HG02571 (cell line): Measurements from ENCODE around the gene BUB1B.
"Not testable (repeated sequence)": the region's sequence is repeated elsewhere in the genome, so short reads cannot be mapped to it uniquely, and the experiment has no call there.

Experiments
- ATAC-seq: cut with Tn5 transposase; IDR thresholded peaks from one replicate; pipeline ENCODE4 v1.9.1; 2021; ENCODE audit warnings: mild to moderate bottlenecking, moderate library complexity; ENCODE audit not compliant: unreplicated experiment

The BUB1B gene

GRCh38 chr15:40135846-40136450 is 24.9 kb upstream of the BUB1B start:
- ATAC-seq = not testable (repeated sequence)

- ATAC-seq = no peak
Measured at GRCh38 chr15:40136470-40137302, 24.2 kb upstream of the BUB1B start.

DNA sequence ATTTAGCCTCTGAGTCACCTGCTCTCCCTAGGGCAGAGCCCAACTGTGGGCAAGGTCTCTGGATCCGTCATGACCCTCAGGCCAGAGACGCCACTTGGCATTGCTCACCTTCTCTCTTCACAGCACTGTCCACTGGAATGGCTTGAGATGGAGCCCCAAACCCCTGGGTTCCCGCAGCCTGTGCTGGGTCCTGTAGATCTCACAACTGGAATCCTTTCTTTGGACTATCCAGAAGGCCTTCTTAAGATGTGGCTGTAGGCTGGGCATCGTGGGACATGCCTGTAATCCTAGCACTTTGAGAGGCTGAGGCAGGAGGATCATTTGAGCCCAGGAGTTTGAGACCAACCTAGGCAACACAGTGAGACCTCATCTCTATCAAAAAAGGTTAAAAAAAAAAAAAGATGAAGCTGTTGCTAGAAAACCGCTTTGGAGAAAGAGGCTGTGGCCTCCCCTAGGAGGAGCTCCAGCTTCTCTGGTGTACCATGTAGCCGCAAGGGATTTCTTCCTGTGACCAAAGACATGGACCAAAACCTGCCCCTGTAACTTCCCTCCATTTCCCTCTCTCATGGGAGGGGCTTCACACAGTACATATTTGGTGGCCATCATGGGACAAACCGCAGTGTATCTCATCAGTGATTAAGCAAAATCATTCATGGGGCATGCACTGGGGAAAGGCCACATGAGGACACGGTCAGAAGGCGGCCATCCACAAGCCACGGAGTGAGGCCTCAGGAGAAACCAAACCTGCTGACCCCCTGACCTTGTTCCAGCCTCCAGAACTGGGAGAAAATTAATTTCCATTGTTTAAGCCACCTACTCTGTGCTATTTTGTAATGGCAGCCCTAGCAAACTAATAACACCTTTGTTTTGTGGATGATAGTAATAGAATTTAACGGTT is 23.3 kb upstream of the BUB1B start:
- ATAC-seq = no peak

DNA sequence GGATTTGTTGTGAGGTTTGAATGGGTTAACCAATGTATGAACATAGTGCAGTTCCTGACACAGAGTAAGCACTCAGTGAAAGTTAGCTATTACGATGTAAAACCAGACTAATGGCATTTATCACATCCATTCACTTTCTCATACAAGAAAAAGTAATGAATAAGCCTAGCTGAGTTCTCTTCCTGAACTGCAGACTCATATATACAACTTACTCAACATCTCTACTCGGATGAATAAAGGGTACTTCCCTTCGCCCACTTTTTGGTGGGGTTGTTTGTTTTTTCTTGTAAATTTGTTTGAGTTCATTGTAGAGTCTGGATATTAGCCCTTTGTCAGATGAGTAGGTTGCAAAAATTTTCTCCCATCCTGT is 22.7 kb upstream of the BUB1B start:
- ATAC-seq = not testable (repeated sequence)

GRCh38 chr15:40142428-40142827 is 18.4 kb upstream of the BUB1B start:
- no peak for ATAC-seq

- ATAC-seq = no peak
Measured at GRCh38 chr15:40146037-40146436, 14.8 kb upstream of the BUB1B start.

DNA sequence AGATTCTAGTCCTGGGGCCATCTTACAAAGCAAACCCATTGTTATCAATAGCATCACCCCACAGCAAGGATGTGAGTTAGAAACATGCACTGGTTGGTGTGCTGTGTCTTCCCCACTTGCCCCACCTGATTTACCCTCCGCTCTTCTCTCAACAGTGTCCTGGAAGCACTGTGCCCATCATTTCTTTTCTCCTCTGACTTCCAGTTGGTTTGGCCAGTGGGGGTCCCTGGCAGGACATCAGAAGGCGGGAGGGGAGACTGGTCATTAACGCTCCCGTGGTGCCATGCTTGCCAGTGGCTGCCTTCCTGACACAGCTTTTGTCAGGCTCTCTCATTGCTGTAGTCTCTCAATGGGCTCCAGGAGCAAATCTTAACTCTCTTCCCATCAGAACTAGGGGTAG is 11.5 kb upstream of the BUB1B start:
- no peak for ATAC-seq

DNA sequence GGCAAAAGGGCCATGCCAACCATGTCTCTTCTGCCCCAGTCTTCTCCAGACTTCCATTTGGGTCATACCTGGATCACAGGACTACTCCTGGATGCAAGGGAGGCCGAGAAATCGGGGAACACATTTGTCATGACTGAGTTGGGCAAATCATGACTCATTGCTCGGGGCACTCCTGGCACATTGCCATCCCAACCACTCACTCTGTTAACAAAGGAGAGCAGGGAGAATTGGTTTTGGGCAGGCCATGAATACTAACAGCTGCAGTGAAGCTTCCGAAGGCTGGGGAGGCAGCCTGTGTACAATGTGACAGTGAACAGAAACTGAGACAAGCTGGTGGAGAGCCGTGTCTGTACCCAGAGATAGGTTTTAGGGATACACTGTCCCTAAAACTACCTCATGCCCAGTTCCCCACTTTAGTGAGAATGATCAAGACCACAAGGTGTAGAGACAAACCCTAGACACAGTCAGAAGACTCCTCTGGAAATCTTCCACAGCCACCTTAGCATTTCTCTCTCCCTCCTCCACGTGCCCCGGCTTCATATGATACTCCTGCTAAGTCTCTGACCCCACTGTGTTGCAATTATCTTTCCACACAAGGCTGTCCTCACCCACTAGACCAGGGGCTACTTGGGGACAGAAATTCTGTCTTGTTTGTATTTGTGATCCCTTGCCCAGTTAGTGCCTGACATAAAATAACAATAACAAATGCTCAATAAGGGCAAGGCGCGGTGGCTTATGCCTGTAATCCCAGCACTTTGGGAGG is 10.5 kb upstream of the BUB1B start:
- no peak for ATAC-seq

DNA sequence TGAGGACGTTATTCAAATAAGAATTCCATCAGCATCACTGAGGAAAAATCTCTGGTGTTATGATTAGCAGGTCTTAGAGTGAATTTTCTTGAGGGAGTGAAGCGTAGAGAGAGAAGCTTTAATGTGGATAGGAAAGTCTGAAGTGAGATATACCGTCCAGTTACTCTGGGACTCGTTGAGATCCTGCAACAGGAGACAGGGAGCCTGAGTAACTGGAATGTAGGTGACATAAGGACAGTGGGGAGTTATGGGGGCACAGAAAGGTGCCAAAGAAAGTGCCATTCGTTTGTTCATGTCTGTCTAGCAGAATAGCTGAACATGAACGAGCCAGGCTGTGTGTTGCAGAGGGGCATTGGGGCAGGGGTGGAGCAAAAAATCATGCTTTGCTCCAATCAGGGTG is 9.4 kb upstream of the BUB1B start:
- no peak for ATAC-seq

- ATAC-seq = no peak
Measured at GRCh38 chr15:40151991-40152390, 8.9 kb upstream of the BUB1B start.

GRCh38 chr15:40154821-40155220 is 6.0 kb upstream of the BUB1B start:
- ATAC-seq = not testable (repeated sequence)

DNA sequence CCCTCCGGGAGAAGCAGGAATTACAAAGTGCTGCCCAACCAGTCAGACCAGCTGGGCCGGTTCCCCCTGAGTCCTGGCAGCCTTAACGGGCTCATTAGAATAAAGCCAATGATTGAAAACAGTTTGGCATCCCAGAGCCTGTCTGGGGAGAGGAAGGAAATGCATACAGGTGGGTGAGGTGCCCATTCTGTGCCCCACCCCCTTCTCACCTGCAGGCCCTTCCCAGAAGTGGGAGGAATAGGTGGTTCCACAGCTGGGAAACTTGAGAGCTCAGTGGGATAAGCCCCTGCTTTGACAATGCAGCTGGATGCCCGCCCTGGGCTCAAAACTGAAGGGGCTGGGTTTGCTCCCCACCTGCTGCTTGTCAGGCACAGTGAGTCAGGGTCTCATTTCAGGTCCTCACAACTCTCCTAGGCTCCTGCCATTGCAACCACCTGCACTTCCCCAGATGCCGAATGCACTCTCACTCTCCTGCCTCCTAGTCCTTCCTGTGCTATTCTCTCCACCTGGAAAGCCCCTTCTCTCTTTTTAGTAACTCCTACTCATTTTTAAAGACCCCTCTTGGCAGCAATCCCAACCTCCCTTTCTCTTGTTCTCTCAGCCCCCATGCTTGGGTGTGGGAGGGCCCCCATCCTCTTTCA is 5.5 kb upstream of the BUB1B start:
- no peak for ATAC-seq

DNA sequence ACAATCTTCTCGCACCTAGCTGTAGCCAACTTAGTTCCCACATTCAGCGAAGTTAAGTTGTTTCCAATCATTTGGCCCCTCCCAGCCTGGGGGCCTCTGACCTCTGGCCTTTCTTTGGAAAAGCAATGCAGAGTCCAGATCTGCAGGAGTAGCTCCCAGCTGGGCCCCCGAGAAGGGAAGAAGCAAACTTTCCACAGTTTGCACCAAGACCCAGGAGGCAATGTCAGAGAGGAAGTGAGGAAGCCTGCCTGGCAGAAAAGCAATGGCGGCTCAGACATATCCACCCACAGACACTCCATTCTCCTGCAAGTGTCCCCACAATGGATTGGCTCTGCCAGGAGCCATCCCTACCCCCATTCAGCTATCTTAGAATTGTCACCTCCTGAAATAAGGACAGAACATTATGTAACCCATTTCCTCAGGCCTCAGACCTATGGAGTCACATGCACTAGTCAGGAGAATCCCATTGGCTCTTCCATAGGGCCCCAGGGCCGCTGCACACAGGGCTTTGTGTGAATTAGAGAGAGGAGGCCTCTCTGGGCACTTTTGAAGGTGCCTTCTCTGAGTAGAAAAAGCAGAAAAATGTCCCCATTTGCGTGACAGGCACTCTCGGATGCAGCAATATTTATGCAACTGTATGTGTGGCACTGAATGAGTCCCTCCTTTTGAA is 3.0 kb upstream of the BUB1B start:
- ATAC-seq = no peak

DNA sequence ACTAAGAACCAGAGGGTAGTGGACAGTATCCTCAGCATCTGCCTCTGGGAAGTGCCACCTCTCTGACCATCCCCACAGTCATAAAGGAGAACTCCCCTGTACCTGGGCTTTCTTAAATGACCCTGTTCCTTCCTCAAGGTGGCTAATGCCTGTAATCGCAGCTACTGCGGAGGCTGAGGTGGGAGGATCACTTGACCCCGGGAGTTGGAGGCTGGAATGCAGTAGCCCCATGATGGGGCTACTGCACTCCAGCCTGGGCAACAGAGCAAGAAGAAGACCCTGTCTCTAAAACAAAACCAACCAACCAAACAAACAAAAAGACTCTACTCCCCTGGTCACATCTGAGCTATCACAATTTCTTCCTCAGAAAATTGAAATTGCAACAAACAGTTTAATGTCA is 848 bp upstream of the BUB1B start:
- no peak for ATAC-seq

DNA sequence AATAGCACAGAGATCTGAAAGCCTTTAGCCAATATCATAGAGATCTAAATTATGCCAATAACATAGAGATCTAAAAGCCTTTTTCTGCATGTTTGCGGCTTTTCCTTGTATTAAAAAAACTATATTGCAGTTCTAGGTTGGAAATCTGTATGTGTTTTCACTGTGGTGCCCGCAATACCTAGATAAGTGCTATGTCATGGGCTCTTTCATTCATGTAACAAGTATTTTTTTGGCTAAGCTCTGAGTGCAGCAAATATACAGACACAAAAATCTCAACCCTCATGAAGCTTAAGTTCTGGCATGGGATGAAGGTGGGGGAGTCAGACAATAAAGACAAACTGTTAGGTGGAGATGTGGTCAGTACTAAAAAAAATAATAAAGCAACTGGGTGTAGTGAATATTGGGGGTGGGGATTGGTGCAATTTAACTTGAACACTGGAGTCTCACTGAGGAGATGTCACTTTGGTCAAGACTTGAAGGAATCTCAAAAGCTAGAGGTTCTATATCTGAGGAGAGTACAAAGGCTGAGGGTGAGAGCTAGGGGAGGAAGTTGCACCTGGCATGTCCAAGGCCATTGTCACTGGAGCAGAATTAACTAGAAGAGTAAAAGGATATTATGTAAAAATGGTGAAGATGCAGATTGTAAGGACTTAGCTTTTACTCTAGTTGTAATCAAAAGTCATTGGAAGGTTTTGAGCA is 973 bp downstream of the BUB1B start:
- no peak for ATAC-seq

GRCh38 chr15:40162552-40162951 is 1.7 kb downstream of the BUB1B start:
- ATAC-seq = no peak

DNA sequence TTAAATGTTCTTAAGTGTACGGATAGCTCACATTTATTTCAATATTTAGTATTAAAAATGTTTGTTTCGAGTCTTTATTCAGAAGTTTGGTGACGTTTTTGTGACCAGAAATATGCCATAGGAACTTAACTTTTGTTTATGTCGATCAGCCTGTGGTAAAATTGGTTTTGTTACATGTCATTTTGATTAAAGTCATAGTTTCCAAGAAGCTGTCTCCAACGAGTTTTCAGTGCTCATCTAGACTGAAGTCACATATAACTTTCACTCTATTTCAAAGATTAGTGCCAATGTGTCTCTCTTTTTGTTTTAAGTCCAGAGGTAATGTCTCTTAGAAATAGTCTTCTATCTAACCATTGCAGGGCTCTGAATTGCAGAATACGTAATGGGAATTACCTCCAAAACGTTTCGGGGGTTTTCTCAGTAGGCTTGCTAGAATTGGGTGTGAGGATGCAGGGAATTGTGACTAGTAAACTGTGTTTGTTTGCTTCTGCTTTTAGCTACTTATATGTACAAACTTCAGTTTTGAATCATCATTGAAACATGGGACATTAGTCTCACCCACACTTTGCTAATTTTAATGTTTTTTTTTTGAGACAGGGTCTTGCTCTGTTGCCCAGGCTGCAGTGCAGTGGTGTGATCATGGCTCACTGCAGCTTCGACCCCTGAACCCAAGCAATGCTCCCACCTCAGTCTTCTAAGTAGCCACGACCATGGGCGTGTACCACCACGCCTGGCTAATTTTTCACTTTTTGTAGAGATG is 3.0 kb downstream of the BUB1B start:
- ATAC-seq = no peak

DNA sequence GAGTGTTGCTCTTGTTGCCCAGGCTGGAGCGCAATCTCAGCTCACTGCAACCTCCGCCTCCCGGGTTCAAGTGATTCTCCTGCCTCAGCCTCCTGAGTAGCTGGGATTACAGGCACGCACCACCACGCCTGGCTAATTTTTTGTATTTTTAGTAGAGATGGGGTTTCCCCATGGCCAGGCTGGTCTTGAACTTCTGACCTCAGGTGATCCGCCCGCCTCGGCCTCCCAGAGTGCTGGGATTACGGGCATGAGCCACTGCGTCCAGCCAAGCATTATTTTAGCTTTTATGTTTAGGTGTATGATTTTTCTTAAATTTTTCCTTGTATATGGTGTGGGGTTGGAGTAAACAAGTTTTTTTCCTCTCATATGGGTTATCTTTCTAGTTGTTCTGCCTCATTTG is 6.5 kb downstream of the BUB1B start:
- ATAC-seq = not testable (repeated sequence)

- no peak for ATAC-seq
Measured at GRCh38 chr15:40175160-40175559, 14.3 kb downstream of the BUB1B start.
